Measurements from ENCODE around the gene MXRA8. TPM values are rescaled to one million over a fixed set of nuclear protein-coding genes. Genes with fewer than 3 reads are reported as not detected.

Gene MXRA8
- total RNA-seq, 1 donor from 2014 or later: 106 TPM

- TF ChIP-seq CTCF (IDR thresholded peaks at IDR 0.05; ENCODE audit: insufficient read depth, low read length, poor library complexity, severe bottlenecking): no peak
- peaks cover 15% of the 10 kb centered on the region for H3K27me3 ChIP-seq (ENCODE audit: control insufficient read depth, insufficient read depth, low read length)
- H3K36me3 ChIP-seq (ENCODE audit: control insufficient read depth, insufficient read depth, low read length): peaks cover 1% of the 10 kb centered on the region
- no peak for DNase-seq (ENCODE audit: low read depth)
- H3K4me3 ChIP-seq (ENCODE audit: low read depth, low read length): peak overlapping the region; percentile 44
These were observed 403 bp downstream of the MXRA8 start for GRCh38 chr1:1357871-1358432.

GRCh38 chr1:1356796-1357401 lies 1.5 kb downstream of the MXRA8 start:
- H3K36me3 ChIP-seq (ENCODE audit: control insufficient read depth, insufficient read depth, low read length): peaks cover 1% of the 10 kb centered on the region
- peaks cover 15% of the 10 kb centered on the region for H3K27me3 ChIP-seq (ENCODE audit: control insufficient read depth, insufficient read depth, low read length)
- TF ChIP-seq CTCF (IDR thresholded peaks at IDR 0.05; ENCODE audit: insufficient read depth, low read length, poor library complexity, severe bottlenecking): no peak
- no peak for DNase-seq (ENCODE audit: low read depth)
- peak overlapping the region; percentile 44 for H3K4me3 ChIP-seq (ENCODE audit: low read depth, low read length)

GRCh38 chr1:1356166-1356795 lies 2.1 kb downstream of the MXRA8 start:
- H3K27me3 ChIP-seq (ENCODE audit: control insufficient read depth, insufficient read depth, low read length): peaks cover 15% of the 10 kb centered on the region
- no peak for TF ChIP-seq CTCF (IDR thresholded peaks at IDR 0.05; ENCODE audit: insufficient read depth, low read length, poor library complexity, severe bottlenecking)
- DNase-seq (ENCODE audit: low read depth): no peak
- peak overlapping the region; percentile 44 for H3K4me3 ChIP-seq (ENCODE audit: low read depth, low read length)
- H3K36me3 ChIP-seq (ENCODE audit: control insufficient read depth, insufficient read depth, low read length): peaks cover 1% of the 10 kb centered on the region

GRCh38 chr1:1355416-1355815 lies 2.9 kb downstream of the MXRA8 start:
- Histone ChIP-seq H3K4me3 (ENCODE audit: low read depth, low read length) (no peak overlapping the region), H3K27me3 (ENCODE audit: control insufficient read depth, insufficient read depth, low read length) (peaks cover 15% of the 10 kb centered on the region), H3K36me3 (ENCODE audit: control insufficient read depth, insufficient read depth, low read length) (peaks cover 1% of the 10 kb centered on the region)
- DNase-seq (ENCODE audit: low read depth): no peak
- TF ChIP-seq CTCF (IDR thresholded peaks at IDR 0.05; ENCODE audit: insufficient read depth, low read length, poor library complexity, severe bottlenecking): no peak

- no peak overlapping the region for H3K4me3 ChIP-seq (ENCODE audit: low read depth, low read length)
- DNase-seq (ENCODE audit: low read depth): no peak
- no peak for TF ChIP-seq CTCF (IDR thresholded peaks at IDR 0.05; ENCODE audit: insufficient read depth, low read length, poor library complexity, severe bottlenecking)
- H3K36me3 ChIP-seq (ENCODE audit: control insufficient read depth, insufficient read depth, low read length): peaks cover 1% of the 10 kb centered on the region
- peaks cover 15% of the 10 kb centered on the region for H3K27me3 ChIP-seq (ENCODE audit: control insufficient read depth, insufficient read depth, low read length)
These were observed 3.8 kb downstream of the MXRA8 start for GRCh38 chr1:1354271-1355247.
